Panc1 (cell line): Measurements from ENCODE around the gene OTOGL. TPM values are rescaled to one million over a fixed set of nuclear protein-coding genes. Genes with fewer than 3 reads are reported as not detected.

Experiments used
- ATAC-seq: fragments of 200-7000 bp; cut with Tn5 transposase; 2 replicates; pipeline ENCODE4 v1.9.1; 2020; ENCODE audit warnings: mild to moderate bottlenecking, moderate library complexity
- BruUV-seq: library from RNA; stranded (reverse); fragments of 400-500 nt; replicated peaks from 2 replicates; lab custom pipeline; 2021; lab: Mats Ljungman, UMichigan
- CTCF ChIA-PET: fragments of 300-600 bp; sonication (Branson Sonifier 250); formaldehyde crosslinking; loops from one replicate; lab custom pipeline; 2022; ENCODE audit warnings: antibody characterized with exemption; lab: Charles Lee
- POLR2A ChIA-PET: fragments of 300-600 bp; sonication (Branson Sonifier 250); formaldehyde crosslinking; loops from one replicate; lab custom pipeline; 2022; ENCODE audit warnings: antibody characterized with exemption; lab: Charles Lee
- DNase-seq: peaks from one replicate; pipeline ENCODE4 v3.0.0-alpha.2; 2010; ENCODE audit warnings: low read depth, low spot score
- H3K27ac ChIP-seq: 2 replicates; pipeline ENCODE4 v1.5.1; 2011; ENCODE audit warnings: mild to moderate bottlenecking, low read length, inconsistent platforms
- H3K27me3 ChIP-seq: fragments of 200-500 bp; sonication (Bioruptor generic); 2 replicates; pipeline ENCODE4 v1.6.0; 2014; ENCODE audit warnings: low read length, inconsistent platforms; ENCODE audit not compliant: control insufficient read depth, insufficient read depth
- H3K36me3 ChIP-seq: fragments of 200-500 bp; sonication (Bioruptor generic); 2 replicates; pipeline ENCODE4 v1.5.1; 2014; ENCODE audit warnings: inconsistent platforms, mild to moderate bottlenecking, low read length, moderate library complexity; ENCODE audit not compliant: control insufficient read depth, insufficient read depth
- H3K4me1 ChIP-seq: 2 replicates; pipeline ENCODE4 v1.5.1; 2011; ENCODE audit warnings: inconsistent platforms, mild to moderate bottlenecking, low read length, moderate library complexity; ENCODE audit not compliant: control insufficient read depth, insufficient read depth
- H3K4me3 ChIP-seq, 2 experiments: 2 replicates each; pipeline ENCODE4 v1.5.1; 2011 to 2012; ENCODE audit warnings: low read depth in 2 of 2, low read length in 2 of 2, mild to moderate bottlenecking in 2 of 2, inconsistent platforms in 1 of 2, moderate library complexity in 1 of 2
- H3K9me3 ChIP-seq: fragments of 200-500 bp; sonication (Bioruptor generic); 2 replicates; pipeline ENCODE4 v1.5.1; 2014; ENCODE audit warnings: low read depth, mild to moderate bottlenecking, inconsistent platforms, low read length, moderate library complexity; ENCODE audit not compliant: control insufficient read depth, insufficient read depth
- CTCF ChIP-seq: fragments of 450-650 bp; IDR thresholded peaks from 2 replicates; pipeline ENCODE4 v1.5.1; 2017; ENCODE audit warnings: mild to moderate bottlenecking
- POLR2AphosphoS5 ChIP-seq: IDR thresholded peaks from 2 replicates; pipeline ENCODE4 v1.6.1; 2012; ENCODE audit warnings: mild to moderate bottlenecking, low read depth, low read length, moderate library complexity
- REST ChIP-seq, 2 experiments: IDR thresholded peaks; 2 replicates each; pipeline ENCODE4 v1.6.1; 2011 to 2012; ENCODE audit warnings: low read depth in 2 of 2, control low read depth in 1 of 2, low read length in 1 of 2, mild to moderate bottlenecking in 1 of 2, moderate library complexity in 1 of 2; ENCODE audit not compliant: insufficient read depth in 1 of 2
- SIN3A ChIP-seq: IDR thresholded peaks from 2 replicates; pipeline ENCODE4 v1.6.1; 2012; ENCODE audit warnings: low read depth, mild to moderate bottlenecking, low read length, moderate library complexity, borderline replicate concordance; ENCODE audit not compliant: insufficient read depth
- TCF7L2 ChIP-seq: IDR thresholded peaks from 2 replicates; pipeline ENCODE4 v1.6.1; 2011; ENCODE audit warnings: mild to moderate bottlenecking, low read depth, low read length, inconsistent platforms
- in situ Hi-C: cut with HindIII; loops from 2 replicates; pipeline ENCODE4 v1.10.0; 2016; ENCODE audit warnings: low sequenced_read_pairs, low pct_unique_long_range_greater_than_20kb
- intact Hi-C: fragments of 100-400 bp; cut with micrococcal nuclease; formaldehyde crosslinking; loops from one replicate; pipeline ENCODE4 v1.10.0; 2022; ENCODE audit not compliant: unreplicated experiment
- total RNA-seq: library from RNA; stranded (reverse); gene quantifications from one replicate; pipeline ENCODE4 v1.2.1, GENCODE V29; 2021; ENCODE audit not compliant: unreplicated experiment

OTOGL gene
- total RNA-seq, 1 experiment from 2014 or later = not detected

GRCh38 chr12:80178846-80179245 is 79.5 kb downstream of the OTOGL start:
- Histone ChIP-seq H3K9me3 (no peaks in the 10 kb centered on the region), H3K36me3 (no peaks in the 10 kb centered on the region), H3K27me3 (no peaks in the 10 kb centered on the region), H3K4me3 (no peak overlapping the region), H3K4me1 (no peaks in the 10 kb centered on the region), H3K27ac (no peak overlapping the region)
- no TSS peak for BruUV-seq
- CTCF ChIA-PET = no interaction called here
- DNase-seq = no peak
- in situ Hi-C loops (no loop called here), intact Hi-C loops (no loop called here)
- ATAC-seq = no peak
- TF ChIP-seq POLR2AphosphoS5 (no peak), TCF7L2 (no peak), CTCF (no peak), REST (IDR thresholded peaks at IDR 0.05; ENCODE audit: insufficient read depth in 1 of 2, low read depth in 2 of 2, low read length in 1 of 2) (no peak), SIN3A (no peak)
- POLR2A ChIA-PET = no interaction called here

GRCh38 chr12:80183939-80184338 is 84.6 kb downstream of the OTOGL start:
- no peaks in the 10 kb centered on the region for H3K27me3 ChIP-seq
- H3K36me3 ChIP-seq = no peaks in the 10 kb centered on the region
- no peaks in the 10 kb centered on the region for H3K9me3 ChIP-seq
- no peaks in the 10 kb centered on the region for H3K4me1 ChIP-seq
- H3K27ac ChIP-seq = no peak overlapping the region
- no peak for TF ChIP-seq REST (IDR thresholded peaks at IDR 0.05; ENCODE audit: insufficient read depth in 1 of 2, low read depth in 2 of 2, low read length in 1 of 2)
- TF ChIP-seq TCF7L2 = no peak
- TF ChIP-seq POLR2AphosphoS5 = no peak
- TF ChIP-seq SIN3A = no peak
- TF ChIP-seq CTCF = no peak
- intact Hi-C loops (loop anchor here (10.0 kb wide), 1 partner anchor 299 kb away; no protein-coding TSS in a partner anchor), in situ Hi-C loops (no loop called here)
- BruUV-seq = no TSS peak
- CTCF ChIA-PET = no interaction called here
- DNase-seq = no peak
- POLR2A ChIA-PET = no interaction called here
- ATAC-seq = no peak
- no peak overlapping the region for H3K4me3 ChIP-seq
